Stimulated activated CD4-positive, alpha-beta T cell treated with anti-CD3 and anti-CD28 coated beads, Interleukin-12 subunit alpha, Interleukin-12 subunit beta, amount 100 ng/mL, for 48 hours (primary cell): Measurements from ENCODE around the gene OR2H1.
"Not testable (repeated sequence)": the region's sequence is repeated elsewhere in the genome, so short reads cannot be mapped to it uniquely, and the experiment has no call there.

Source experiments
- DNase-seq, 3 donors: peaks; one replicate each; pipeline ENCODE4 v3.0.0-alpha.2; 2020; ENCODE audit warnings: low read depth in 2 of 3, low spot score in 1 of 3

The OR2H1 gene

GRCh38 chr6:29456971-29457370 is at the start of gene OR2H1, which contains the start of gene OR11A1:
Gene OR2H1 (plus strand): TSS chr6:29457155. CDS start chr6:29461770, 4,615 bp downstream.
Gene OR11A1 (minus strand): TSS chr6:29457071. CDS start chr6:29427641, 29,430 bp downstream.
- no peak for DNase-seq

GRCh38 chr6:29414588-29414987 is 42.4 kb upstream of the OR2H1 start, which contains the start of gene OR12D1:
Gene OR12D1 (plus strand): TSS chr6:29414928.
- no peak for DNase-seq

- DNase-seq = no peak
Measured at GRCh38 chr6:29419516-29419915, 37.4 kb upstream of the OR2H1 start.

- no peak for DNase-seq
Measured at GRCh38 chr6:29424168-29424567, 32.8 kb upstream of the OR2H1 start.

GRCh38 chr6:29424575-29424974 is 32.4 kb upstream of the OR2H1 start:
- DNase-seq = no peak

- no peak for DNase-seq
Measured at GRCh38 chr6:29425075-29425474, 31.9 kb upstream of the OR2H1 start.

- no peak for DNase-seq
Measured at GRCh38 chr6:29426654-29427053, 30.3 kb upstream of the OR2H1 start.

- not testable (repeated sequence) for DNase-seq
Measured at GRCh38 chr6:29436730-29437129, 20.2 kb upstream of the OR2H1 start.

GRCh38 chr6:29439006-29439405 is 17.9 kb upstream of the OR2H1 start, which contains the start of gene OR10C1:
Gene OR10C1 (plus strand): TSS chr6:29439306. CDS start chr6:29440016, 710 bp downstream.
- no peak for DNase-seq

- no peak for DNase-seq
Measured at GRCh38 chr6:29442719-29443118, 14.2 kb upstream of the OR2H1 start.

- DNase-seq = not testable (repeated sequence)
Measured at GRCh38 chr6:29444031-29444430, 12.9 kb upstream of the OR2H1 start.

- no peak for DNase-seq
Measured at GRCh38 chr6:29447670-29448069, 9.3 kb upstream of the OR2H1 start.

GRCh38 chr6:29451471-29452193 is 5.3 kb upstream of the OR2H1 start:
- no peak for DNase-seq

GRCh38 chr6:29461021-29461814 is 4.3 kb downstream of the OR2H1 start:
- no peak for DNase-seq

GRCh38 chr6:29462022-29462421 is 5.1 kb downstream of the OR2H1 start:
- no peak for DNase-seq

- DNase-seq = no peak
Measured at GRCh38 chr6:29465279-29465678, 8.3 kb downstream of the OR2H1 start.

GRCh38 chr6:29465801-29466200 is 8.8 kb downstream of the OR2H1 start:
- DNase-seq = no peak

- no peak for DNase-seq
Measured at GRCh38 chr6:29466241-29466640, 9.3 kb downstream of the OR2H1 start.

GRCh38 chr6:29474996-29475395 is 18.0 kb downstream of the OR2H1 start:
- DNase-seq = no peak

- DNase-seq = no peak
Measured at GRCh38 chr6:29477923-29478450, 21.0 kb downstream of the OR2H1 start.

- DNase-seq = no peak
Measured at GRCh38 chr6:29478740-29479139, 21.8 kb downstream of the OR2H1 start.

GRCh38 chr6:29479560-29479959 is 22.6 kb downstream of the OR2H1 start:
- DNase-seq = no peak
